IPS DF 6.9 (cell line): Measurements from ENCODE around the gene IRX3.

Source experiments
- DNase-seq: peaks from one replicate; pipeline ENCODE4 v3.0.0-alpha.2; 2013; ENCODE audit warnings: low read depth, low spot score
- H3K27ac ChIP-seq: one replicate; pipeline ENCODE4 v1.5.1; 2013; ENCODE audit warnings: low read length, control low read depth
- H3K27me3 ChIP-seq: 2 replicates; pipeline ENCODE4 v1.6.1; 2013; ENCODE audit warnings: mild to moderate bottlenecking, low read length; ENCODE audit not compliant: control insufficient read depth, insufficient read depth
- H3K36me3 ChIP-seq: 2 replicates; pipeline ENCODE4 v1.6.1; 2013; ENCODE audit warnings: low read length; ENCODE audit not compliant: control insufficient read depth, insufficient read depth
- H3K4me1 ChIP-seq: 2 replicates; pipeline ENCODE4 v1.6.1; 2013; ENCODE audit warnings: low read length; ENCODE audit not compliant: control insufficient read depth, insufficient read depth
- H3K4me3 ChIP-seq: 2 replicates; pipeline ENCODE4 v1.5.1; 2013; ENCODE audit warnings: mild to moderate bottlenecking, low read length
- H3K9me3 ChIP-seq: 2 replicates; pipeline ENCODE4 v1.6.1; 2013; ENCODE audit warnings: low read length, inconsistent platforms; ENCODE audit not compliant: control insufficient read depth, insufficient read depth
- WGBS: extraction: QIAGEN DNeasy Blood & Tissue Kit; methylation state at CpG from one replicate; pipeline ENCODE4 v1.1.7; 2013; ENCODE audit warnings: mixed read lengths, missing lambda C conversion rate; ENCODE audit not compliant: insufficient read length, insufficient coverage; 5-methylcytosine and 5-hydroxymethylcytosine counted together

IRX3 gene

GRCh38 chr16:54286366-54287130, at the start of gene IRX3:
Gene IRX3, minus strand, starts transcription at chr16:54286787. Its CDS starts 737 bp downstream, at chr16:54286050.
- no peaks in the 10 kb centered on the region for H3K36me3 ChIP-seq
- H3K4me3 ChIP-seq, result peak within 1 kb of the TSS; percentile 72; the same call in 1 of the 2 replicates
- H3K4me1 ChIP-seq, result peaks cover 6% of the 10 kb centered on the region; the same call in 1 of the 2 replicates
- no peak for DNase-seq
- H3K27me3 ChIP-seq, result peaks cover 67% of the 10 kb centered on the region
- H3K27ac ChIP-seq, result no peak within 1 kb of the TSS
- no CpG with 5 or more reads among the region's 67 CpGs for WGBS
- no peaks in the 10 kb centered on the region for H3K9me3 ChIP-seq

DNA sequence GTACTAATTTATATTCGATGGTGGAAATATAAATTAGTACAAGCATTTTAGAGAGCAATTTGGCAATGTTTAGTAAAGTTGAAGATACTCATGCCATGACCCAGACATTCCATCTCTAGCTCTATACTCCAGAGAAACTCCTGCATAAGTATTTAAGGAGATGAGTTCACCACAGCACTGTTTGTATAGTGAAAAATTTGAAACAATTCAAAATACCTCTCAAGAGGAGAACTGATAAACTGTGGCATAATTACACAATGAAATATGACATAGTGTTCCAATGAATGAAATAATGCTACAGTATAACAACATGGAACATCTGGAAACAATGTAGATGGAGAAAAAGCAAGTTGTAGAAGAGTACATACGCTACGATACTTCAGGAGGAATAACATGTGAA, 48.6 kb upstream of the IRX3 start:
- no peak overlapping the region for H3K4me3 ChIP-seq
- no peaks in the 10 kb centered on the region for H3K27me3 ChIP-seq
- no peaks in the 10 kb centered on the region for H3K36me3 ChIP-seq
- H3K4me1 ChIP-seq, result peaks cover 7% of the 10 kb centered on the region
- no peaks in the 10 kb centered on the region for H3K9me3 ChIP-seq
- no peak overlapping the region for H3K27ac ChIP-seq
- WGBS, result 100% methylated on average over 1 of the region's 3 CpGs
- DNase-seq, result no peak

GRCh38 chr16:54334208-54334607, 47.6 kb upstream of the IRX3 start:
- Histone ChIP-seq H3K4me1 (peaks cover 7% of the 10 kb centered on the region), H3K27ac (no peak overlapping the region), H3K9me3 (no peaks in the 10 kb centered on the region), H3K27me3 (no peaks in the 10 kb centered on the region), H3K4me3 (no peak overlapping the region), H3K36me3 (no peaks in the 10 kb centered on the region)
- no peak for DNase-seq
- WGBS, result no CpG with 5 or more reads among the region's 2 CpGs

- peak; percentile 54 for DNase-seq
- Histone ChIP-seq H3K4me3 (no peak overlapping the region), H3K4me1 (peaks cover 7% of the 10 kb centered on the region; the same call in 1 of the 2 replicates), H3K36me3 (no peaks in the 10 kb centered on the region), H3K27me3 (no peaks in the 10 kb centered on the region), H3K9me3 (no peaks in the 10 kb centered on the region), H3K27ac (no peak overlapping the region)
- no CpG with 5 or more reads among the region's 7 CpGs for WGBS
Measured at GRCh38 chr16:54331241-54332002, 44.8 kb upstream of the IRX3 start.

GRCh38 chr16:54327609-54328008, 41.0 kb upstream of the IRX3 start:
- H3K36me3 ChIP-seq, result no peaks in the 10 kb centered on the region
- no peaks in the 10 kb centered on the region for H3K27me3 ChIP-seq
- H3K4me3 ChIP-seq, result no peak overlapping the region
- no CpG with 5 or more reads among the region's 5 CpGs for WGBS
- H3K9me3 ChIP-seq, result no peaks in the 10 kb centered on the region
- peaks cover 5% of the 10 kb centered on the region; the same call in 1 of the 2 replicates for H3K4me1 ChIP-seq
- H3K27ac ChIP-seq, result no peak overlapping the region
- no peak for DNase-seq

DNA sequence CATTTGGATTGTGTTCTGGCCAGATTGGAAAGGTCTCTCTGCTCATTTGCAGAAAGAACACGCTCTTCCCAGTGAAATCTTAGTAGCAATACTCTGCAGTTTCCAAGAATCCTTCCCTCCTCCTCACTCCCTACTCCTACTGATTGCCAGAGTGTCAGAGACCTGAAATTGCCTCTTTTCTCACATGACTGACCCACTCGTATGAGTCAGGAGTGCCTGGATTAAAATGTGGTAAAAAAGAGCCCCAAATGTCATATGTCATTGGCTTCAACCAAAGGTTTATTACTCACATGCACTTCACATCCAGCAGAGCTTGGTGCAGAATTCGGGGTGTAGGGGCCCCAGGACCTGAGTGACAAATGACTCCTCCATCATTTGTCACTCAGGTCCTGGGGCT, 39.7 kb upstream of the IRX3 start:
- no peak for DNase-seq
- no peak overlapping the region for H3K27ac ChIP-seq
- H3K4me3 ChIP-seq, result no peak overlapping the region
- no peaks in the 10 kb centered on the region for H3K9me3 ChIP-seq
- peaks cover 5% of the 10 kb centered on the region; the same call in 1 of the 2 replicates for H3K4me1 ChIP-seq
- no peaks in the 10 kb centered on the region for H3K27me3 ChIP-seq
- WGBS, result no CpG with 5 or more reads among the region's 3 CpGs
- H3K36me3 ChIP-seq, result no peaks in the 10 kb centered on the region

GRCh38 chr16:54325616-54326265, 39.2 kb upstream of the IRX3 start:
- Histone ChIP-seq H3K9me3 (no peaks in the 10 kb centered on the region), H3K4me3 (no peak overlapping the region), H3K27me3 (no peaks in the 10 kb centered on the region), H3K27ac (no peak overlapping the region), H3K4me1 (peaks cover 4% of the 10 kb centered on the region; the same call in 1 of the 2 replicates), H3K36me3 (no peaks in the 10 kb centered on the region)
- no peak for DNase-seq
- WGBS, result no CpG with 5 or more reads among the region's 5 CpGs

GRCh38 chr16:54324716-54325115, 38.1 kb upstream of the IRX3 start:
- H3K4me3 ChIP-seq, result no peak overlapping the region
- H3K27me3 ChIP-seq, result no peaks in the 10 kb centered on the region
- H3K27ac ChIP-seq, result no peak overlapping the region
- H3K9me3 ChIP-seq, result no peaks in the 10 kb centered on the region
- no peak for DNase-seq
- peaks cover 1% of the 10 kb centered on the region; the same call in 1 of the 2 replicates for H3K4me1 ChIP-seq
- no CpG with 5 or more reads among the region's 2 CpGs for WGBS
- H3K36me3 ChIP-seq, result no peaks in the 10 kb centered on the region

- no peaks in the 10 kb centered on the region for H3K36me3 ChIP-seq
- WGBS, result no CpG with 5 or more reads among the region's 9 CpGs
- H3K9me3 ChIP-seq, result no peaks in the 10 kb centered on the region
- no peak overlapping the region for H3K27ac ChIP-seq
- no peak for DNase-seq
- no peaks in the 10 kb centered on the region for H3K27me3 ChIP-seq
- H3K4me1 ChIP-seq, result peaks cover 1% of the 10 kb centered on the region; the same call in 1 of the 2 replicates
- no peak overlapping the region for H3K4me3 ChIP-seq
Measured at GRCh38 chr16:54320697-54321340, 34.2 kb upstream of the IRX3 start.

GRCh38 chr16:54318941-54319340, 32.4 kb upstream of the IRX3 start:
- Histone ChIP-seq H3K27me3 (no peaks in the 10 kb centered on the region), H3K4me1 (peaks cover 1% of the 10 kb centered on the region; the same call in 1 of the 2 replicates), H3K27ac (no peak overlapping the region), H3K4me3 (no peak overlapping the region), H3K36me3 (no peaks in the 10 kb centered on the region), H3K9me3 (no peaks in the 10 kb centered on the region)
- WGBS, result no CpG with 5 or more reads among the region's 1 CpG
- no peak for DNase-seq
